WTC11 (cell line): ENCODE results near the gene LENG8. TPM values are rescaled to one million over a fixed set of nuclear protein-coding genes. Genes with fewer than 3 reads are reported as not detected.

Experiments
- ATAC-seq: fragments of 200-7000 bp; cut with Tn5 transposase; 2 replicates; pipeline ENCODE4 v1.10.0; 2021; ENCODE audit warnings: mild to moderate bottlenecking, moderate library complexity
- CTCF ChIA-PET: fragments of 300-600 bp; sonication (Branson Sonifier 250); formaldehyde crosslinking; loops from one replicate; lab custom pipeline; 2021; ENCODE audit warnings: antibody characterized with exemption; lab: Charles Lee
- POLR2A ChIA-PET: fragments of 350-600 bp; sonication (Branson Sonifier 250); formaldehyde crosslinking; loops from one replicate; lab custom pipeline; 2021; ENCODE audit warnings: antibody characterized with exemption; lab: Charles Lee
- DNase-seq: peaks from one replicate; pipeline ENCODE4 v3.0.0; 2021; ENCODE audit warnings: low spot score
- H3K27ac Mint-ChIP-seq: 2 replicates; pipeline ENCODE4 v1.8.0; 2021; ENCODE audit warnings: mixed read lengths
- H3K27me3 Mint-ChIP-seq: 2 replicates; pipeline ENCODE4 v1.8.0; 2021; ENCODE audit warnings: low read depth, mild to moderate bottlenecking, moderate library complexity, mixed read lengths
- H3K36me3 Mint-ChIP-seq: 2 replicates; pipeline ENCODE4 v1.8.0; 2021; ENCODE audit warnings: mixed read lengths
- H3K4me1 Mint-ChIP-seq: 2 replicates; pipeline ENCODE4 v1.8.0; 2022; ENCODE audit warnings: mixed read lengths
- H3K4me3 Mint-ChIP-seq: 2 replicates; pipeline ENCODE4 v1.8.0; 2021; ENCODE audit warnings: mild to moderate bottlenecking, moderate library complexity, mixed read lengths
- H3K9me3 Mint-ChIP-seq: 2 replicates; pipeline ENCODE4 v1.8.0; 2021; ENCODE audit warnings: mixed read lengths
- ATF1 ChIP-seq: sonication (generic); formaldehyde crosslinking; IDR thresholded peaks from 2 replicates; pipeline ENCODE4 v1.8.1; 2023; ENCODE audit warnings: mild to moderate bottlenecking, moderate library complexity, missing genetic modification reagents
- FOXK1 ChIP-seq: sonication (generic); formaldehyde crosslinking; IDR thresholded peaks from 2 replicates; pipeline ENCODE4 v1.8.0; 2022; ENCODE audit warnings: mild to moderate bottlenecking, moderate library complexity, missing genetic modification reagents
- FOXP1 ChIP-seq: sonication (generic); formaldehyde crosslinking; IDR thresholded peaks from 2 replicates; pipeline ENCODE4 v1.8.0; 2022; ENCODE audit warnings: missing genetic modification reagents, mild to moderate bottlenecking, moderate library complexity, borderline replicate concordance
- IRF2 ChIP-seq: sonication (generic); formaldehyde crosslinking; IDR thresholded peaks from 2 replicates; pipeline ENCODE4 v1.8.0; 2022; ENCODE audit warnings: low read depth, missing genetic modification reagents, borderline replicate concordance
- KAT7 ChIP-seq: sonication (generic); formaldehyde crosslinking; IDR thresholded peaks from 2 replicates; pipeline ENCODE4 v1.8.1; 2023; ENCODE audit warnings: missing genetic modification reagents, mild to moderate bottlenecking, borderline replicate concordance
- MXD4 ChIP-seq: fragments of 250-450 bp; sonication (Bioruptor Pico); IDR thresholded peaks from 2 replicates; pipeline ENCODE4 v1.8.0; 2021; ENCODE audit warnings: mild to moderate bottlenecking, moderate library complexity, borderline replicate concordance
- NR2C2 ChIP-seq: sonication (generic); formaldehyde crosslinking; IDR thresholded peaks from 2 replicates; pipeline ENCODE4 v1.8.0; 2022; ENCODE audit warnings: mild to moderate bottlenecking, missing genetic modification reagents
- SMAD3 ChIP-seq: sonication (generic); formaldehyde crosslinking; IDR thresholded peaks from 2 replicates; pipeline ENCODE4 v1.8.0; 2022; ENCODE audit warnings: missing genetic modification reagents, mild to moderate bottlenecking, borderline replicate concordance
- SP1 ChIP-seq: sonication (generic); formaldehyde crosslinking; conservative IDR thresholded peaks from 2 replicates; pipeline ENCODE4 v1.8.1; 2022; ENCODE audit warnings: missing genetic modification reagents
- total RNA-seq: library from RNA; stranded (reverse); gene quantifications from 3 replicates; pipeline ENCODE4 v1.2.3, GENCODE V29; 2021
- TF ChIP-seq, protein P1 (sequence below): sonication (generic); formaldehyde crosslinking; IDR thresholded peaks from 2 replicates; pipeline ENCODE4 v1.8.1; 2022; ENCODE audit warnings: missing genetic modification reagents, borderline replicate concordance
- TF ChIP-seq, protein P2 (sequence below): sonication (generic); formaldehyde crosslinking; IDR thresholded peaks from 2 replicates; pipeline ENCODE4 v1.8.0; 2022; ENCODE audit warnings: mild to moderate bottlenecking, missing genetic modification reagents
- TF ChIP-seq, protein P3 (sequence below): sonication (generic); formaldehyde crosslinking; IDR thresholded peaks from 2 replicates; pipeline ENCODE4 v1.8.0; 2022; ENCODE audit warnings: mild to moderate bottlenecking, missing genetic modification reagents
- TF ChIP-seq, protein P4 (sequence below): sonication (generic); formaldehyde crosslinking; IDR thresholded peaks from 2 replicates; pipeline ENCODE4 v1.8.0; 2023; ENCODE audit warnings: missing genetic modification reagents, mild to moderate bottlenecking, borderline replicate concordance
- TF ChIP-seq, protein P5 (sequence below): sonication (generic); formaldehyde crosslinking; IDR thresholded peaks from 2 replicates; pipeline ENCODE4 v1.8.0; 2022; ENCODE audit warnings: mild to moderate bottlenecking, missing genetic modification reagents
- TF ChIP-seq, protein P6 (sequence below): sonication (generic); formaldehyde crosslinking; IDR thresholded peaks from 2 replicates; pipeline ENCODE4 v1.8.1; 2022; ENCODE audit warnings: mild to moderate bottlenecking, moderate library complexity, missing genetic modification reagents
- TF ChIP-seq, protein P7 (sequence below): sonication (generic); formaldehyde crosslinking; IDR thresholded peaks from 2 replicates; pipeline ENCODE4 v1.8.1; 2023; ENCODE audit warnings: mild to moderate bottlenecking, missing genetic modification reagents, moderate library complexity

The LENG8 gene
- total RNA-seq, 1 experiment from 2014 or later, result 175 TPM

DNA sequence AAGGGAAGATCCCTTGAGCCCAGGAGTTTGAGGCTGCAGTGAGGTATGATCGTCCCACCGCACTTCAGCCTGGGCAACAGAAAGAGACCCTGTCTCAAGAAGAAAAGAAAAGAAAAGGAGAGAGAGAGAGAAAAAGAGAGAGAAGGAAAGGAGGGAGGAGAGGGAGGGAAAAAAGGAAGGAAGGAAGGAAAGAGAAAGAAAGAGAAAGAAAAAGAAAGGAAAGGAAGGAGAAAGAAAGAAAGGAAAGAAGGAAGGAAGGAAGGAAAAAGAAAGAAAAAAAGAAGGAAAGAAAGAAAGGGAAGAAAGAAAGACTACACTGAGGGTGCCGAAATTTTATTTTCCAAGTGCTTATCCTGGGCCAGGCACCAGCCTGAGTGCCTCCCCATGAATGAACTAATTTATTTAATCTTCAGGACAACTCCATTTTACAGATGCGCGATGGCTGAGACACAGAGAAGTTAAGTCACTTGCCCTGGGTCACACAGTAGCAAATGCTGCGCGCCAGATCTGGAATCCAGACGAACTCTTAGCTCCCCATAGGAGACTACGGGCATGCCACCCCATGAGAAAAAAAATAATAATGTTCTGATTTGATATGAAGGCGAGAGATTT lies 21.4 kb downstream of the LENG8 start:
- no peak overlapping the region for H3K27ac Mint-ChIP-seq
- no peaks in the 10 kb centered on the region for H3K9me3 Mint-ChIP-seq
- H3K36me3 Mint-ChIP-seq, result no peaks in the 10 kb centered on the region
- POLR2A ChIA-PET, result no interaction called here
- ATAC-seq, result no peak
- TF ChIP-seq MXD4 (CRISPR knock-in tag), result no peak
- no peak for TF ChIP-seq KAT7 (CRISPR knock-in tag)
- TF ChIP-seq, protein P1, sequence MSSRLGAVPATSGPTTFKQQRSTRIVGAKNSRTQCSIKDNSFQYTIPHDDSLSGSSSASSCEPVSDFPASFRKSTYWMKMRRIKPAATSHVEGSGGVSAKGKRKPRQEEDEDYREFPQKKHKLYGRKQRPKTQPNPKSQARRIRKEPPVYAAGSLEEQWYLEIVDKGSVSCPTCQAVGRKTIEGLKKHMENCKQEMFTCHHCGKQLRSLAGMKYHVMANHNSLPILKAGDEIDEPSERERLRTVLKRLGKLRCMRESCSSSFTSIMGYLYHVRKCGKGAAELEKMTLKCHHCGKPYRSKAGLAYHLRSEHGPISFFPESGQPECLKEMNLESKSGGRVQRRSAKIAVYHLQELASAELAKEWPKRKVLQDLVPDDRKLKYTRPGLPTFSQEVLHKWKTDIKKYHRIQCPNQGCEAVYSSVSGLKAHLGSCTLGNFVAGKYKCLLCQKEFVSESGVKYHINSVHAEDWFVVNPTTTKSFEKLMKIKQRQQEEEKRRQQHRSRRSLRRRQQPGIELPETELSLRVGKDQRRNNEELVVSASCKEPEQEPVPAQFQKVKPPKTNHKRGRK (CRISPR knock-in tag), result peak; percentile 92
- TF ChIP-seq ATF1 (CRISPR knock-in tag), result no peak
- peak overlapping the region; percentile 63 for H3K4me3 Mint-ChIP-seq
- CTCF ChIA-PET, result interaction anchor here (1.1 kb wide), 1 partner anchor 411 kb away, joined by 3 read pairs; no protein-coding TSS in a partner anchor
- DNase-seq, result no peak
- H3K27me3 Mint-ChIP-seq, result peaks cover 62% of the 10 kb centered on the region
- H3K4me1 Mint-ChIP-seq, result peaks cover 26% of the 10 kb centered on the region

DNA sequence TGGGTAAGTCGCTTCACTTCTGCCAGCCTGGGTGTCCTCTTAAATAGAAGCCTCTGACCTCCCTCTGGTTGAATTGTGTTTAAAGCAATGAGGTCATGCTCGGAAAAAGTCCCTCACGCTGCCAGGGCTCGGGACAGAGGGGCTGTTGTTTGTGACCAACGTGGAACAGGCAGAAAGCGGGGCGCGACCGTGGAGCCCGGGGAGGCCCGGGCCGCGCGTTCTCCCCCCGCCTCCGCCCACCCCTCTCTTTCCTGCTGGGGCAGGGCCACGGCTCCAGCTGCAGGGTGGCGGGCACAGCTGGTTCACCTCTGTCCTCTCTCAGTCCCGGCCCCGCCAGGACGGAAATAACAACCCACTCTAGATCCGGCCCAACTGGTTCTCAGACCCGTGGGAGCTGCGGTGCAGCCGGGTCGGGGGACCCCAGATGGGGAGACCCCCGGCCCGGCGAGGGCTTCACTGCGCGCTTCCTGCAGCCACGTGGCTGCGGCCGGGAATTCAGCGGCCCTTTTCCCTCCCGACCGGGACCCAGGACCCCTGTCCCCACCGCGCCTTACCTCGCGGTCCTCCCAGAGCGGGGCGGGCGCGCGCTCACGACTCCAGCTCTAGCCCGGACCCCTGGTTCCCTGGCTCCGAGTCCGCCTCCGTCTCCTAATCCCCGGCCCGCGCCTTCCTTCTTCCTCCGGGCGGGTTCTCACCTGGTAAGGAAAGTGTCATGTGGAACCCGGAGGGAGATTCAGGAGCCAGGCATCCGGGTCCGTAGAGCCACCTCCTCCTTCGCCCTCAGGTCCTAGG lies 22.2 kb downstream of the LENG8 start:
- H3K4me1 Mint-ChIP-seq, result peaks cover 26% of the 10 kb centered on the region
- H3K36me3 Mint-ChIP-seq, result no peaks in the 10 kb centered on the region
- no peak overlapping the region for H3K27ac Mint-ChIP-seq
- no peaks in the 10 kb centered on the region for H3K9me3 Mint-ChIP-seq
- TF ChIP-seq IRF2 (CRISPR knock-in tag) (no peak), FOXP1 (peak; percentile 34; the same call in 1 of the 2 replicates), NR2C2 (CRISPR knock-in tag) (0 out of 2 replicates have a peak, but pooled peaks have one; percentile 37), FOXK1 (CRISPR knock-in tag) (0 out of 2 replicates have a peak, but pooled peaks have one; percentile 4), SP1 (CRISPR knock-in tag) (no peak), SMAD3 (no peak)
- TF ChIP-seq, protein P2, sequence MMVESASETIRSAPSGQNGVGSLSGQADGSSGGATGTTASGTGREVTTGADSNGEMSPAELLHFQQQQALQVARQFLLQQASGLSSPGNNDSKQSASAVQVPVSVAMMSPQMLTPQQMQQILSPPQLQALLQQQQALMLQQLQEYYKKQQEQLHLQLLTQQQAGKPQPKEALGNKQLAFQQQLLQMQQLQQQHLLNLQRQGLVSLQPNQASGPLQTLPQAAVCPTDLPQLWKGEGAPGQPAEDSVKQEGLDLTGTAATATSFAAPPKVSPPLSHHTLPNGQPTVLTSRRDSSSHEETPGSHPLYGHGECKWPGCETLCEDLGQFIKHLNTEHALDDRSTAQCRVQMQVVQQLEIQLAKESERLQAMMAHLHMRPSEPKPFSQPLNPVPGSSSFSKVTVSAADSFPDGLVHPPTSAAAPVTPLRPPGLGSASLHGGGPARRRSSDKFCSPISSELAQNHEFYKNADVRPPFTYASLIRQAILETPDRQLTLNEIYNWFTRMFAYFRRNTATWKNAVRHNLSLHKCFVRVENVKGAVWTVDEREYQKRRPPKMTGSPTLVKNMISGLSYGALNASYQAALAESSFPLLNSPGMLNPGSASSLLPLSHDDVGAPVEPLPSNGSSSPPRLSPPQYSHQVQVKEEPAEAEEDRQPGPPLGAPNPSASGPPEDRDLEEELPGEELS (CRISPR knock-in tag), result no peak
- TF ChIP-seq, protein P3, sequence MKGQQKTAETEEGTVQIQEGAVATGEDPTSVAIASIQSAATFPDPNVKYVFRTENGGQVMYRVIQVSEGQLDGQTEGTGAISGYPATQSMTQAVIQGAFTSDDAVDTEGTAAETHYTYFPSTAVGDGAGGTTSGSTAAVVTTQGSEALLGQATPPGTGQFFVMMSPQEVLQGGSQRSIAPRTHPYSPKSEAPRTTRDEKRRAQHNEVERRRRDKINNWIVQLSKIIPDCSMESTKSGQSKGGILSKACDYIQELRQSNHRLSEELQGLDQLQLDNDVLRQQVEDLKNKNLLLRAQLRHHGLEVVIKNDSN, result peak; percentile 46; the same call in 1 of the 2 replicates
- TF ChIP-seq, protein P4, sequence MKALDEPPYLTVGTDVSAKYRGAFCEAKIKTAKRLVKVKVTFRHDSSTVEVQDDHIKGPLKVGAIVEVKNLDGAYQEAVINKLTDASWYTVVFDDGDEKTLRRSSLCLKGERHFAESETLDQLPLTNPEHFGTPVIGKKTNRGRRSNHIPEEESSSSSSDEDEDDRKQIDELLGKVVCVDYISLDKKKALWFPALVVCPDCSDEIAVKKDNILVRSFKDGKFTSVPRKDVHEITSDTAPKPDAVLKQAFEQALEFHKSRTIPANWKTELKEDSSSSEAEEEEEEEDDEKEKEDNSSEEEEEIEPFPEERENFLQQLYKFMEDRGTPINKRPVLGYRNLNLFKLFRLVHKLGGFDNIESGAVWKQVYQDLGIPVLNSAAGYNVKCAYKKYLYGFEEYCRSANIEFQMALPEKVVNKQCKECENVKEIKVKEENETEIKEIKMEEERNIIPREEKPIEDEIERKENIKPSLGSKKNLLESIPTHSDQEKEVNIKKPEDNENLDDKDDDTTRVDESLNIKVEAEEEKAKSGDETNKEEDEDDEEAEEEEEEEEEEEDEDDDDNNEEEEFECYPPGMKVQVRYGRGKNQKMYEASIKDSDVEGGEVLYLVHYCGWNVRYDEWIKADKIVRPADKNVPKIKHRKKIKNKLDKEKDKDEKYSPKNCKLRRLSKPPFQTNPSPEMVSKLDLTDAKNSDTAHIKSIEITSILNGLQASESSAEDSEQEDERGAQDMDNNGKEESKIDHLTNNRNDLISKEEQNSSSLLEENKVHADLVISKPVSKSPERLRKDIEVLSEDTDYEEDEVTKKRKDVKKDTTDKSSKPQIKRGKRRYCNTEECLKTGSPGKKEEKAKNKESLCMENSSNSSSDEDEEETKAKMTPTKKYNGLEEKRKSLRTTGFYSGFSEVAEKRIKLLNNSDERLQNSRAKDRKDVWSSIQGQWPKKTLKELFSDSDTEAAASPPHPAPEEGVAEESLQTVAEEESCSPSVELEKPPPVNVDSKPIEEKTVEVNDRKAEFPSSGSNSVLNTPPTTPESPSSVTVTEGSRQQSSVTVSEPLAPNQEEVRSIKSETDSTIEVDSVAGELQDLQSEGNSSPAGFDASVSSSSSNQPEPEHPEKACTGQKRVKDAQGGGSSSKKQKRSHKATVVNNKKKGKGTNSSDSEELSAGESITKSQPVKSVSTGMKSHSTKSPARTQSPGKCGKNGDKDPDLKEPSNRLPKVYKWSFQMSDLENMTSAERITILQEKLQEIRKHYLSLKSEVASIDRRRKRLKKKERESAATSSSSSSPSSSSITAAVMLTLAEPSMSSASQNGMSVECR (CRISPR knock-in tag), result peak; percentile 65; the same call in 1 of the 2 replicates
- TF ChIP-seq, protein P5, sequence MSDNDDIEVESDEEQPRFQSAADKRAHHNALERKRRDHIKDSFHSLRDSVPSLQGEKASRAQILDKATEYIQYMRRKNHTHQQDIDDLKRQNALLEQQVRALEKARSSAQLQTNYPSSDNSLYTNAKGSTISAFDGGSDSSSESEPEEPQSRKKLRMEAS (CRISPR knock-in tag), result peak; percentile 91
- TF ChIP-seq, protein P6, sequence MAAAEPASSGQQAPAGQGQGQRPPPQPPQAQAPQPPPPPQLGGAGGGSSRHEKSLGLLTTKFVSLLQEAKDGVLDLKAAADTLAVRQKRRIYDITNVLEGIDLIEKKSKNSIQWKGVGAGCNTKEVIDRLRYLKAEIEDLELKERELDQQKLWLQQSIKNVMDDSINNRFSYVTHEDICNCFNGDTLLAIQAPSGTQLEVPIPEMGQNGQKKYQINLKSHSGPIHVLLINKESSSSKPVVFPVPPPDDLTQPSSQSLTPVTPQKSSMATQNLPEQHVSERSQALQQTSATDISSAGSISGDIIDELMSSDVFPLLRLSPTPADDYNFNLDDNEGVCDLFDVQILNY (CRISPR knock-in tag), result peak; percentile 56; the same call in 1 of the 2 replicates
- TF ChIP-seq, protein P7, sequence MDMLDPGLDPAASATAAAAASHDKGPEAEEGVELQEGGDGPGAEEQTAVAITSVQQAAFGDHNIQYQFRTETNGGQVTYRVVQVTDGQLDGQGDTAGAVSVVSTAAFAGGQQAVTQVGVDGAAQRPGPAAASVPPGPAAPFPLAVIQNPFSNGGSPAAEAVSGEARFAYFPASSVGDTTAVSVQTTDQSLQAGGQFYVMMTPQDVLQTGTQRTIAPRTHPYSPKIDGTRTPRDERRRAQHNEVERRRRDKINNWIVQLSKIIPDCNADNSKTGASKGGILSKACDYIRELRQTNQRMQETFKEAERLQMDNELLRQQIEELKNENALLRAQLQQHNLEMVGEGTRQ, result peak; percentile 20; the same call in 1 of the 2 replicates
- ChIA-PET CTCF (no interaction called here), POLR2A (no interaction called here)
- peak overlapping the region; percentile 63 for H3K4me3 Mint-ChIP-seq
- DNase-seq (peak; percentile 55), ATAC-seq (peak; percentile 39)
- peaks cover 54% of the 10 kb centered on the region for H3K27me3 Mint-ChIP-seq
